HepG2 (cell line): ENCODE measurements around the gene SHE. TPM values are rescaled to one million over a fixed set of nuclear protein-coding genes. Genes with fewer than 3 reads are reported as not detected.
A peak's percentile ranks its signal among the peaks of the same experiment; 100 is the strongest.

Experiments used
- AFF4 ChIP-seq: sonication (generic); formaldehyde crosslinking; IDR thresholded peaks from 2 replicates; pipeline ENCODE4 v1.4.0; 2020; ENCODE audit warnings: missing genetic modification reagents
- GTF2F1 ChIP-seq: fragments of 150-350 bp; IDR thresholded peaks from 2 replicates; pipeline ENCODE4 v1.6.1; 2014; ENCODE audit warnings: low read length
- MED13 ChIP-seq: sonication (generic); formaldehyde crosslinking; IDR thresholded peaks from 2 replicates; pipeline ENCODE4 v1.5.0; 2020; ENCODE audit warnings: missing genetic modification reagents
- PBX2 ChIP-seq: IDR thresholded peaks from 2 replicates; pipeline ENCODE4 v1.6.1; 2016; ENCODE audit warnings: control low read depth
- SETDB1 ChIP-seq: sonication (generic); formaldehyde crosslinking; IDR thresholded peaks from 2 replicates; pipeline ENCODE4 v1.5.1; 2020; ENCODE audit warnings: missing genetic modification reagents, mild to moderate bottlenecking, borderline replicate concordance
- SKI ChIP-seq: fragments of 450-650 bp; IDR thresholded peaks from one replicate; pipeline ENCODE4 v1.6.1; 2018; ENCODE audit warnings: mild to moderate bottlenecking; ENCODE audit not compliant: partially characterized antibody
- SNAPC2 ChIP-seq: sonication (generic); formaldehyde crosslinking; IDR thresholded peaks from 2 replicates; pipeline ENCODE4 v1.8.1; 2022; ENCODE audit warnings: mild to moderate bottlenecking, missing genetic modification reagents
- SRY ChIP-seq: sonication (generic); formaldehyde crosslinking; IDR thresholded peaks from 2 replicates; pipeline ENCODE4 v1.8.0; 2022; ENCODE audit warnings: mild to moderate bottlenecking, missing genetic modification reagents
- TOE1 ChIP-seq: sonication (generic); formaldehyde crosslinking; IDR thresholded peaks from 2 replicates; pipeline ENCODE4 v1.4.0; 2020; ENCODE audit warnings: mild to moderate bottlenecking, missing genetic modification reagents
- XBP1 ChIP-seq: sonication (generic); formaldehyde crosslinking; IDR thresholded peaks from 2 replicates; pipeline ENCODE4 v1.5.0; 2020; ENCODE audit warnings: missing genetic modification reagents
- ZFP37 ChIP-seq: sonication (generic); formaldehyde crosslinking; IDR thresholded peaks from 2 replicates; pipeline ENCODE4 v1.4.0; 2020; ENCODE audit warnings: missing genetic modification reagents, borderline replicate concordance
- ZNF296 ChIP-seq: sonication (generic); formaldehyde crosslinking; conservative IDR thresholded peaks from 2 replicates; pipeline ENCODE4 v1.5.0; 2020; ENCODE audit warnings: mild to moderate bottlenecking, missing genetic modification reagents
- ZNF557 ChIP-seq: sonication (generic); formaldehyde crosslinking; IDR thresholded peaks from 2 replicates; pipeline ENCODE4 v1.4.0; 2020; ENCODE audit warnings: missing genetic modification reagents
- ZNF597 ChIP-seq: sonication (generic); formaldehyde crosslinking; IDR thresholded peaks from 2 replicates; pipeline ENCODE4 v1.5.0; 2020; ENCODE audit warnings: missing genetic modification reagents
- ZNF644 ChIP-seq: IDR thresholded peaks from 2 replicates; pipeline ENCODE4 v1.6.1; 2016; ENCODE audit warnings: low read depth
- polyA plus RNA-seq, 8 experiments: library from polyadenylated mRNA; depleted of rRNA in 3 of 8; stranded (reverse) in 7 of 8; unstranded in 1 of 8; fragments of >200 nt; fragmentation: Illumina TruSeq in 4 of 8; extraction: Trizol in 4 of 8; gene quantifications; 2 replicates each; pipeline versions ENCODE4 v1.2.1 to v1.2.3, GENCODE V29; 2011 to 2016; ENCODE audit warnings: low read depth in 4 of 8, missing spikeins in 1 of 8, mixed read lengths in 1 of 8; ENCODE audit not compliant: insufficient read depth in 1 of 8
- total RNA-seq, 5 experiments: library from RNA; depleted of rRNA; stranded (reverse); fragments of >200 nt; fragmentation: Illumina TruSeq; extraction: Trizol; gene quantifications; 2 replicates each; pipeline ENCODE4 v1.2.3, GENCODE V29; 2016; ENCODE audit warnings: low read depth in 1 of 5
- TF ChIP-seq, protein P1 (sequence below): conservative IDR thresholded peaks from 2 replicates; pipeline ENCODE4 v1.6.1; 2018; ENCODE audit warnings: missing genetic modification reagents
- TF ChIP-seq, protein P2 (sequence below): sonication (generic); formaldehyde crosslinking; IDR thresholded peaks from 2 replicates; pipeline ENCODE4 v1.5.0; 2020; ENCODE audit warnings: mild to moderate bottlenecking, missing genetic modification reagents
- TF ChIP-seq, protein P3 (sequence below): sonication (generic); formaldehyde crosslinking; IDR thresholded peaks from 2 replicates; pipeline ENCODE4 v1.5.0; 2020; ENCODE audit warnings: missing genetic modification reagents, mild to moderate bottlenecking, borderline replicate concordance

SHE gene
- total and polyA plus RNA-seq, 2 of the 13 experiments (the other 11 are each of a cell fraction or from before 2014, with no cell fraction given): not detected

DNA sequence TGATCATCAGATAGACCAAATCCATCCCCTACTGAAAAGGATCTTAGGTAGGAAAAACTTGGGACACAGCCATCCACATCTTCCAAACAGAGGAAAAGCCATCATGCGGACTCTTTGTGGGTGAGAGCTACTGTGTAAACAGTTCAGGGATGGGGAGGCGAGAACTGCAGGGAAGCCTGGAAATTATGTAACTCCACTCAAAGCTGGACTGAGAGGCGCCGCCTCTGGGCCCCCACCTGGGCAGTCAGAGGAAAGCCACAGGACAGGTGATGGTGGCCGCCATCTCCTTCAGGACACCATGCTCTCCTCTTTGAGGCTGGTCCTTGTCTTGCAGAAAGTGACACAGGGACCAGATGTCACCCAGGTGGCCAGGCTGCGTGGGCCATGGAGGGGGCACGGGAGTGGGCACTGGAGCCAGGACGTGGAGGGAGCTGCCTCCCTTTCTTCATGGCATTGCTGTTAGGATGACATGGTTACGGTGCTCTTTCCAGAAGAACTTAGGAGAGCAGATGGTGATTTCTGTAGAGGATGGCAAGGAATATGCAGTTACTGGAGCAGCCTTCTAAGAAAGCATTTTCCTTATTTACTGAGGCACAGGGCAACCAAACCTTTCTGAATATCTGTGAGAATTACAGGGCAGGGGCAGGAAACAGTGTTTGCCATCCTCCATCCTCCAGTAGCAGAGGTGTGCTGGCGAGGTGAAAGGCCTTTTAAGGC is 32.2 kb downstream of the SHE start (continued):
- TF ChIP-seq ZNF597 (no peak), PBX2 (CRISPR knock-in tag) (no peak), TOE1 (CRISPR knock-in tag) (no peak), SRY (CRISPR knock-in tag) (no peak), SKI (no peak), ZFP37 (CRISPR knock-in tag) (no peak), AFF4 (CRISPR knock-in tag) (no peak), SETDB1 (CRISPR knock-in tag) (no peak), ZNF296 (CRISPR knock-in tag) (no peak), GTF2F1 (no peak), ZNF644 (CRISPR knock-in tag) (peak; percentile 30; the same call in 1 of the 2 replicates), XBP1 (CRISPR knock-in tag) (no peak), SNAPC2 (no peak), ZNF557 (no peak), MED13 (CRISPR knock-in tag) (no peak)
- TF ChIP-seq, protein P1, sequence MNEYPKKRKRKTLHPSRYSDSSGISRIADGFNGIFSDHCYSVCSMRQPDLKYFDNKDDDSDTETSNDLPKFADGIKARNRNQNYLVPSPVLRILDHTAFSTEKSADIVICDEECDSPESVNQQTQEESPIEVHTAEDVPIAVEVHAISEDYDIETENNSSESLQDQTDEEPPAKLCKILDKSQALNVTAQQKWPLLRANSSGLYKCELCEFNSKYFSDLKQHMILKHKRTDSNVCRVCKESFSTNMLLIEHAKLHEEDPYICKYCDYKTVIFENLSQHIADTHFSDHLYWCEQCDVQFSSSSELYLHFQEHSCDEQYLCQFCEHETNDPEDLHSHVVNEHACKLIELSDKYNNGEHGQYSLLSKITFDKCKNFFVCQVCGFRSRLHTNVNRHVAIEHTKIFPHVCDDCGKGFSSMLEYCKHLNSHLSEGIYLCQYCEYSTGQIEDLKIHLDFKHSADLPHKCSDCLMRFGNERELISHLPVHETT (CRISPR knock-in tag): no peak
- TF ChIP-seq, protein P2, sequence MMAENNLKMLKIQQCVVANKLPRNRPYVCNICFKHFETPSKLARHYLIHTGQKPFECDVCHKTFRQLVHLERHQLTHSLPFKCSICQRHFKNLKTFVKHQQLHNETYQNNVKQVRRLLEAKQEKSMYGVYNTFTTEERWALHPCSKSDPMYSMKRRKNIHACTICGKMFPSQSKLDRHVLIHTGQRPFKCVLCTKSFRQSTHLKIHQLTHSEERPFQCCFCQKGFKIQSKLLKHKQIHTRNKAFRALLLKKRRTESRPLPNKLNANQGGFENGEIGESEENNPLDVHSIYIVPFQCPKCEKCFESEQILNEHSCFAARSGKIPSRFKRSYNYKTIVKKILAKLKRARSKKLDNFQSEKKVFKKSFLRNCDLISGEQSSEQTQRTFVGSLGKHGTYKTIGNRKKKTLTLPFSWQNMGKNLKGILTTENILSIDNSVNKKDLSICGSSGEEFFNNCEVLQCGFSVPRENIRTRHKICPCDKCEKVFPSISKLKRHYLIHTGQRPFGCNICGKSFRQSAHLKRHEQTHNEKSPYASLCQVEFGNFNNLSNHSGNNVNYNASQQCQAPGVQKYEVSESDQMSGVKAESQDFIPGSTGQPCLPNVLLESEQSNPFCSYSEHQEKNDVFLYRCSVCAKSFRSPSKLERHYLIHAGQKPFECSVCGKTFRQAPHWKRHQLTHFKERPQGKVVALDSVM: no peak
- TF ChIP-seq, protein P3, sequence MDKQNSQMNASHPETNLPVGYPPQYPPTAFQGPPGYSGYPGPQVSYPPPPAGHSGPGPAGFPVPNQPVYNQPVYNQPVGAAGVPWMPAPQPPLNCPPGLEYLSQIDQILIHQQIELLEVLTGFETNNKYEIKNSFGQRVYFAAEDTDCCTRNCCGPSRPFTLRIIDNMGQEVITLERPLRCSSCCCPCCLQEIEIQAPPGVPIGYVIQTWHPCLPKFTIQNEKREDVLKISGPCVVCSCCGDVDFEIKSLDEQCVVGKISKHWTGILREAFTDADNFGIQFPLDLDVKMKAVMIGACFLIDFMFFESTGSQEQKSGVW (CRISPR knock-in tag): no peak
